Natural killer cell (primary cell): ENCODE data around the gene GAS6. TPM values are rescaled to one million over a fixed set of nuclear protein-coding genes. Genes with fewer than 3 reads are reported as not detected.

Experiments
- ATAC-seq, 3 donors: fragments of 150-1000 bp in 2 of 3; fragments of 200-7000 bp in 1 of 3; cut with Tn5 transposase; 1 replicate in 1 of 3; 2 replicates in 2 of 3; pipeline ENCODE4 v1.10.0; 2021; ENCODE audit warnings: mild to moderate bottlenecking in 2 of 3, moderate library complexity in 2 of 3
- DNase-seq, 2 donors: peaks; one replicate each; pipeline versions ENCODE4 v3.0.0 to v3.0.0-alpha.2; 2013 to 2021; ENCODE audit warnings: mixed read lengths in 1 of 2
- H3K27ac ChIP-seq: one replicate; pipeline ENCODE4 v1.5.1; 2013; ENCODE audit warnings: mild to moderate bottlenecking, low read length
- H3K27me3 ChIP-seq: one replicate; pipeline ENCODE4 v1.6.1; 2013; ENCODE audit warnings: low read length; ENCODE audit not compliant: control insufficient read depth, insufficient read depth
- H3K36me3 ChIP-seq: one replicate; pipeline ENCODE4 v1.6.1; 2013; ENCODE audit warnings: low read length; ENCODE audit not compliant: control insufficient read depth, insufficient read depth
- H3K4me1 ChIP-seq: one replicate; pipeline ENCODE4 v1.6.1; 2013; ENCODE audit warnings: low read length; ENCODE audit not compliant: control insufficient read depth, insufficient read depth
- H3K4me3 ChIP-seq: one replicate; pipeline ENCODE4 v1.5.1; 2013; ENCODE audit warnings: low read length
- H3K9me3 ChIP-seq: one replicate; pipeline ENCODE4 v1.6.1; 2013; ENCODE audit warnings: low read length; ENCODE audit not compliant: control insufficient read depth, insufficient read depth
- H3K27ac Mint-ChIP-seq, 2 donors: one replicate each; pipeline ENCODE4 v1.8.0; 2022; ENCODE audit warnings: mild to moderate bottlenecking in 2 of 2, mixed read lengths in 2 of 2, moderate library complexity in 1 of 2
- H3K27me3 Mint-ChIP-seq, 2 donors: one replicate each; pipeline ENCODE4 v1.8.0; 2022; ENCODE audit warnings: low read depth in 2 of 2, mixed read lengths in 2 of 2
- H3K36me3 Mint-ChIP-seq: one replicate; pipeline ENCODE4 v1.8.0; 2022; ENCODE audit warnings: mixed read lengths
- H3K4me1 Mint-ChIP-seq, 2 donors: one replicate each; pipeline ENCODE4 v1.8.0; 2022; ENCODE audit warnings: mixed read lengths in 2 of 2
- H3K4me3 Mint-ChIP-seq: one replicate; pipeline ENCODE4 v1.8.0; 2022; ENCODE audit warnings: mild to moderate bottlenecking, moderate library complexity, mixed read lengths
- H3K9me3 Mint-ChIP-seq, 2 donors: one replicate each; pipeline ENCODE4 v1.8.0; 2022; ENCODE audit warnings: mixed read lengths in 2 of 2
- CTCF ChIP-seq: fragments of 200-600 bp; IDR thresholded peaks from one replicate; pipeline ENCODE4 v1.8.0; 2022; ENCODE audit warnings: antibody characterized with exemption
- WGBS: methylation state at CpG from one replicate; pipeline ENCODE4 v1.1.7; 2013; ENCODE audit warnings: missing lambda C conversion rate; ENCODE audit not compliant: insufficient coverage; 5-methylcytosine and 5-hydroxymethylcytosine counted together
- intact Hi-C: fragments of 100-400 bp; cut with micrococcal nuclease; formaldehyde crosslinking; loops from one replicate; pipeline ENCODE4 v1.14.2; 2022
- total RNA-seq, 4 donors: library from RNA; stranded (reverse); fragments of 120-200 nt in 1 of 4; gene quantifications; one replicate each; pipeline versions ENCODE4 v1.2.3 to v1.2.4, GENCODE V29; 2013 to 2022

The GAS6 gene
- total RNA-seq, 3 donors from 2014 or later (not counting 1 experiment from before 2014, with no cell fraction given): 0.40 to 1.4 (median 0.41) TPM

- H3K4me3 Mint-ChIP-seq: no peak overlapping the region
Observed at GRCh38 chr13:113808058-113808834, 55.6 kb downstream of the GAS6 start.

GRCh38 chr13:113806526-113806925 lies 57.4 kb downstream of the GAS6 start:
- H3K4me1 ChIP-seq: no peaks in the 10 kb centered on the region
- TF ChIP-seq CTCF: no peak
- intact Hi-C loops: no loop called here
- H3K36me3 ChIP-seq: no peaks in the 10 kb centered on the region
- H3K27ac ChIP-seq: no peak overlapping the region
- Mint-ChIP-seq H3K27me3 (no peaks in the 10 kb centered on the region), H3K4me1 (peaks cover 0 to 5% of the 10 kb centered on the region in 2 donors), H3K27ac (no peak overlapping the region), H3K4me3 (no peak overlapping the region), H3K9me3 (no peaks in the 10 kb centered on the region), H3K36me3 (no peaks in the 10 kb centered on the region)
- 95% methylated on average over 13 of the region's 13 CpGs for WGBS
- no peak overlapping the region for H3K4me3 ChIP-seq
- H3K9me3 ChIP-seq: peaks cover 9% of the 10 kb centered on the region
- H3K27me3 ChIP-seq: no peaks in the 10 kb centered on the region
- ATAC-seq: no peak
- DNase-seq: no peak

More at GRCh38 chr13:113808058-113808834, 55.6 kb downstream of the GAS6 start:
- 61% methylated on average over 12 of the region's 12 CpGs for WGBS
- Mint-ChIP-seq H3K36me3 (no peaks in the 10 kb centered on the region), H3K27ac (no peak overlapping the region), H3K9me3 (no peaks in the 10 kb centered on the region), H3K27me3 (no peaks in the 10 kb centered on the region), H3K4me1 (peaks cover 0 to 5% of the 10 kb centered on the region in 2 donors)
- Histone ChIP-seq H3K4me3 (no peak overlapping the region), H3K9me3 (peaks cover 9% of the 10 kb centered on the region), H3K27ac (no peak overlapping the region), H3K27me3 (no peaks in the 10 kb centered on the region), H3K4me1 (no peaks in the 10 kb centered on the region), H3K36me3 (no peaks in the 10 kb centered on the region)
- no peak for TF ChIP-seq CTCF
- no peak for ATAC-seq
- DNase-seq: no peak
- intact Hi-C loops: no loop called here

- DNase-seq (no peak), ATAC-seq (no peak)
- Mint-ChIP-seq H3K36me3 (no peaks in the 10 kb centered on the region), H3K27ac (no peak overlapping the region), H3K4me1 (peaks cover 0 to 5% of the 10 kb centered on the region in 2 donors), H3K4me3 (no peak overlapping the region), H3K9me3 (no peaks in the 10 kb centered on the region), H3K27me3 (no peaks in the 10 kb centered on the region)
- H3K4me1 ChIP-seq: no peaks in the 10 kb centered on the region
- intact Hi-C loops: no loop called here
- no peak overlapping the region for H3K4me3 ChIP-seq
- 91% methylated on average over 11 of the region's 11 CpGs for WGBS
- H3K27ac ChIP-seq: no peak overlapping the region
- no peaks in the 10 kb centered on the region for H3K27me3 ChIP-seq
- no peaks in the 10 kb centered on the region for H3K36me3 ChIP-seq
- peaks cover 9% of the 10 kb centered on the region for H3K9me3 ChIP-seq
- no peak for TF ChIP-seq CTCF
Observed at GRCh38 chr13:113806104-113806471, 57.8 kb downstream of the GAS6 start.
